HUES64 (cell line): ENCODE results near the gene PER1. TPM values are rescaled to one million over a fixed set of nuclear protein-coding genes. Genes with fewer than 3 reads are reported as not detected.

Experiments used
- H3K27ac ChIP-seq: 2 replicates; pipeline ENCODE4 v1.7.0; 2013; ENCODE audit warnings: low read depth, low read length, inconsistent platforms
- H3K27me3 ChIP-seq: 2 replicates; pipeline ENCODE4 v1.6.1; 2013; ENCODE audit warnings: mild to moderate bottlenecking, low read length; ENCODE audit not compliant: insufficient read depth
- H3K36me3 ChIP-seq: 2 replicates; pipeline ENCODE4 v1.6.1; 2013; ENCODE audit warnings: mild to moderate bottlenecking, low read length; ENCODE audit not compliant: insufficient read depth
- H3K4me1 ChIP-seq: 2 replicates; pipeline ENCODE4 v1.6.1; 2013; ENCODE audit warnings: mild to moderate bottlenecking, low read length, moderate library complexity; ENCODE audit not compliant: insufficient read depth
- H3K4me3 ChIP-seq: 2 replicates; pipeline ENCODE4 v1.5.1; 2013; ENCODE audit warnings: mild to moderate bottlenecking, low read length, moderate library complexity
- H3K9ac ChIP-seq: 2 replicates; pipeline ENCODE4 v1.6.1; 2013; ENCODE audit warnings: mild to moderate bottlenecking, low read depth, low read length
- H3K9me3 ChIP-seq: 2 replicates; pipeline ENCODE4 v1.6.1; 2013; ENCODE audit warnings: low read depth, low read length; ENCODE audit not compliant: insufficient read depth
- WGBS: fragments of 150-250, 120-280 bp; methylation state at CpG from one replicate; pipeline ENCODE4 v1.1.7; 2013; ENCODE audit warnings: missing lambda C conversion rate; 5-methylcytosine and 5-hydroxymethylcytosine counted together
- polyA plus RNA-seq, 2 experiments: library from polyadenylated mRNA; stranded (reverse); fragments of 50-300 nt; gene quantifications; one replicate each; pipeline ENCODE4 v1.2.3, GENCODE V29; 2013

The PER1 gene
- 14.0 TPM for polyA plus RNA-seq (2013, experiment 1 of 2)
- polyA plus RNA-seq (2013, experiment 2 of 2) = 18.1 TPM

- peaks cover 31% of the 10 kb centered on the region for H3K4me1 ChIP-seq
- H3K9me3 ChIP-seq = no peaks in the 10 kb centered on the region
- H3K27me3 ChIP-seq = no peaks in the 10 kb centered on the region
- 8% methylated on average over 42 of the region's 42 CpGs for WGBS
- H3K9ac ChIP-seq = peak within 1 kb of the TSS; percentile 59
- H3K4me3 ChIP-seq = peak within 1 kb of the TSS; percentile 63
- H3K27ac ChIP-seq = peak within 1 kb of the TSS; percentile 34; the same call in 1 of the 2 replicates
- H3K36me3 ChIP-seq = peaks cover 26% of the 10 kb centered on the region
Measured at GRCh38 chr17:8152112-8152775, at the start of gene PER1. Gene PER1, minus strand, starts transcription at chr17:8152404. Its CDS starts 1,698 bp downstream, at chr17:8150706.

DNA sequence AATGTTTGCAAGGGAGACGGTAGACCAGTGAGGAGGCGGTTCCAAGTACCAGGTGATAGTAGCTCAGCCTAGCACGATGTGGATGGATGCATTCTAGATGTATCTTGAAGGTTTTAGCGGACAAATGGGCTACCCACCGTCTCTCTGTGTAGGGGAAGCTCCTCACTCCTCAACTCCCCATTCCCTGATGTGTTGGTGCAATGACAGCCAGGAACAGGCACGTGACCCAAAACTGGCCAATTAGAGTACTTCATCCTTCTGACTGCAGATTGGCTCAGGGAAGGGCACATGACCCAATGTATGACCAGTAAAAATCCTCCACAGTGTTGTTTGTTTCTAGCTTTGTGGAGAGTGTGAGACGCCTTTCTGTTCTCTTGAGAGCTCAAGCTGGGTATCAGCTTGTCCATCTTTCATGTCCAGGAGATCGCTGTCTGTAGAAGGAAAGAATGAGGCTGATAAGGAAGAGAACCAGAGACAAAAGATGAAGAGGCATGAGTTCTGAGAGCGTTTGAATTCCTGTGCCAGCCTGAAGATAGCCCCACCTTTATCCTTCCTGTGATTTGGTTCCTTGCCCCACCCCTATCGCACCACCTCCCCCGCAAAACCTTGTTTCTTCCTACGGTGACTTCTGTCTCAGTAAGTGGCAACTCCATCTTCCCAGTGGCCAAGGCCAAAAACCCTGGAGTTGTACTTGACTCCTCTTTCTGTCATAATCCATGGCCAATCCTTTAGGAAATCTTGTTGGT lies 40.0 kb upstream of the PER1 start:
- H3K9me3 ChIP-seq = no peaks in the 10 kb centered on the region
- 20% methylated on average over 12 of the region's 12 CpGs for WGBS
- H3K4me3 ChIP-seq = peak overlapping the region; percentile 50
- no peaks in the 10 kb centered on the region for H3K36me3 ChIP-seq
- peak overlapping the region; percentile 55 for H3K9ac ChIP-seq
- peaks cover 12% of the 10 kb centered on the region for H3K4me1 ChIP-seq
- H3K27ac ChIP-seq = peak overlapping the region; percentile 32; the same call in 1 of the 2 replicates
- H3K27me3 ChIP-seq = peaks cover 21% of the 10 kb centered on the region

- Histone ChIP-seq H3K4me3 (peak overlapping the region; percentile 78), H3K27me3 (peaks cover 21% of the 10 kb centered on the region), H3K27ac (no peak overlapping the region), H3K36me3 (no peaks in the 10 kb centered on the region), H3K9ac (no peak overlapping the region), H3K9me3 (no peaks in the 10 kb centered on the region), H3K4me1 (peaks cover 12% of the 10 kb centered on the region)
- WGBS = 57% methylated on average over 5 of the region's 6 CpGs
Measured at GRCh38 chr17:8190506-8190905, 38.3 kb upstream of the PER1 start.

- Histone ChIP-seq H3K36me3 (no peaks in the 10 kb centered on the region), H3K9me3 (no peaks in the 10 kb centered on the region), H3K4me3 (peak within 1 kb of the TSS; percentile 78), H3K4me1 (peaks cover 12% of the 10 kb centered on the region), H3K27ac (peak within 1 kb of the TSS; percentile 33; the same call in 1 of the 2 replicates), H3K27me3 (peaks cover 21% of the 10 kb centered on the region), H3K9ac (peak within 1 kb of the TSS; percentile 52)
- WGBS = under 1% methylated on average over 70 of the region's 70 CpGs
Measured at GRCh38 chr17:8189711-8190477, 37.7 kb upstream of the PER1 start, which contains the start of gene BORCS6. Gene BORCS6, minus strand, starts transcription at chr17:8190180. Its CDS starts 40 bp downstream, at chr17:8190140.

- Histone ChIP-seq H3K27me3 (peaks cover 21% of the 10 kb centered on the region), H3K9ac (peak overlapping the region; percentile 52), H3K4me1 (peaks cover 12% of the 10 kb centered on the region), H3K4me3 (peak overlapping the region; percentile 78), H3K9me3 (no peaks in the 10 kb centered on the region), H3K27ac (no peak overlapping the region), H3K36me3 (no peaks in the 10 kb centered on the region)
- 7% methylated on average over 67 of the region's 67 CpGs for WGBS
Measured at GRCh38 chr17:8189041-8189710, 37.0 kb upstream of the PER1 start.

- peaks cover 12% of the 10 kb centered on the region for H3K4me1 ChIP-seq
- no peak overlapping the region for H3K27ac ChIP-seq
Measured at GRCh38 chr17:8188263-8188839, 36.1 kb upstream of the PER1 start.

DNA sequence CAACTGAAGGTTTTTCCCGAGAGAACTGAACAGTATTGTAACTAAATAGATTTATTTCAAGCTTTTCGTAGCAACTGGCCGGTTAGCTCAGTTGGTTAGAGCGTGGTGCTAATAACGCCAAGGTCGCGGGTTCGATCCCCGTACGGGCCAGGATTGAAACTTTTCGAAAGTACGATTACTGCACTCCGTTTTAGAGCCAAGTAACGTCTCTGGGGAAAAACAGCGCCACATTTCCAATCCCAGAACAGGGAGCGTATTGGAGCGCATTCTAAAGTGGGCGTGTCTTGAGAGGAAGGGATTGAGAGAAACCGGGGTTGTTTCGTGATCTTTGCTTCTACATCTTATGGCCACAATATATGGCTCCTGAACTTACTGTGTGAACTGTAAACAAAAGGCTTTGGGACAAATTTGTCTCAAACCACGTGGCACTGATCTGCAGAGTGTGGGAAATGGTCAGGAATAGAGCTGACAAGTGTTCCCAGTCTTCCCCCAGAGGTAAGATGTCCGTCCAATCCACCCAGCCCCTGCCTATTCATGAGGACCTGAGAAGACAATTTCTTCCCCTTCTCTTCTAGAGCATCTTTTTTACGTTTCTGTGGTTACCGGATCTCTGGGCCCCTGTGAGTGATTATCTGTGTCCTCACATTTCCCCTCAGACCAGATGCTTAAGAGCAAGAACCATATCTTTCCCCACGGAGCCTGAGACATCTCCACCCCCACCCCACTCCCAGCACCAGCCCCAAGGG lies 35.5 kb upstream of the PER1 start:
- Histone ChIP-seq H3K4me1 (peaks cover 12% of the 10 kb centered on the region), H3K36me3 (no peaks in the 10 kb centered on the region), H3K27me3 (peaks cover 21% of the 10 kb centered on the region), H3K9me3 (no peaks in the 10 kb centered on the region), H3K27ac (peak overlapping the region; percentile 70; the same call in 1 of the 2 replicates), H3K9ac (peak overlapping the region; percentile 59), H3K4me3 (peak overlapping the region; percentile 78)
- WGBS = 3% methylated on average over 25 of the region's 25 CpGs

More at GRCh38 chr17:8188263-8188839, 36.1 kb upstream of the PER1 start:
- Histone ChIP-seq H3K9ac (no peak overlapping the region), H3K27me3 (peaks cover 21% of the 10 kb centered on the region), H3K9me3 (no peaks in the 10 kb centered on the region), H3K36me3 (no peaks in the 10 kb centered on the region), H3K4me3 (peak overlapping the region; percentile 78)
- WGBS = 45% methylated on average over 5 of the region's 12 CpGs

- WGBS = under 1% methylated on average over 32 of the region's 32 CpGs
- peak overlapping the region; percentile 70; the same call in 1 of the 2 replicates for H3K27ac ChIP-seq
Measured at GRCh38 chr17:8186787-8187516, 34.7 kb upstream of the PER1 start.

GRCh38 chr17:8186446-8186786 lies 34.2 kb upstream of the PER1 start:
- no peak overlapping the region for H3K27ac ChIP-seq
- H3K36me3 ChIP-seq = no peaks in the 10 kb centered on the region
- H3K4me1 ChIP-seq = peaks cover 12% of the 10 kb centered on the region
- peak overlapping the region; percentile 48 for H3K9ac ChIP-seq
- peaks cover 21% of the 10 kb centered on the region for H3K27me3 ChIP-seq
- H3K4me3 ChIP-seq = peak overlapping the region; percentile 73
- WGBS = under 1% methylated on average over 23 of the region's 23 CpGs
- no peaks in the 10 kb centered on the region for H3K9me3 ChIP-seq

More at GRCh38 chr17:8186787-8187516, 34.7 kb upstream of the PER1 start:
- peak overlapping the region; percentile 59 for H3K9ac ChIP-seq
- peak overlapping the region; percentile 73 for H3K4me3 ChIP-seq
- peaks cover 21% of the 10 kb centered on the region for H3K27me3 ChIP-seq
- H3K4me1 ChIP-seq = peaks cover 12% of the 10 kb centered on the region
- H3K9me3 ChIP-seq = no peaks in the 10 kb centered on the region
- H3K36me3 ChIP-seq = no peaks in the 10 kb centered on the region
